ENCODE results near the gene SERINC5.

DNA sequence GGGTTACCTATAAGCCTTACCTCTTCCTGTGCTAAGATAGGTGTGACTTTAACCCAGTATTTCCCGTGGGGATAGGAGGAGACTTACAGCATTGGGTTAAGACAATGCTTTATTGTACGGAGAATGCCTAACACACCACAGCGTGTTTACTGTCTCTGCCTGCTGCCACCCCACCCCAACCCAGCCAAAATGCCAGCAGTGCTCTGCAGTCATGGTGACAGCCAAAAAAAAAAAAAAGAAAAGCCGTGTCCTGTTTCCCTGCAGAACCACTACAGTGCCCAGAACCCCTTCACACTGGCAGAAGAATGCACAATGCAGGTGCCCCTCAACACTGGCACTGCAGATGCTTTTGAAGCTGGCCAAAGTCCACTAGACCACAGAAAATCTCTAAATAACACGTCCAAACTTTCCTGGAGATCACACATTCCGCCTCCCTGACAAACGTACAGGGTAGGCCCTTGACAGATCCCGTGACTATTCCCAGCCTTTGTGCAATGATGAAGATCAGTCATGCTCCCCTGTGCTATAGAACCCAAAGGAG, 102.2 kb downstream of the SERINC5 start:
- TF ChIP-seq POLR2A (IDR thresholded peaks at IDR 0.05), result no peak
- TF ChIP-seq, protein P1, sequence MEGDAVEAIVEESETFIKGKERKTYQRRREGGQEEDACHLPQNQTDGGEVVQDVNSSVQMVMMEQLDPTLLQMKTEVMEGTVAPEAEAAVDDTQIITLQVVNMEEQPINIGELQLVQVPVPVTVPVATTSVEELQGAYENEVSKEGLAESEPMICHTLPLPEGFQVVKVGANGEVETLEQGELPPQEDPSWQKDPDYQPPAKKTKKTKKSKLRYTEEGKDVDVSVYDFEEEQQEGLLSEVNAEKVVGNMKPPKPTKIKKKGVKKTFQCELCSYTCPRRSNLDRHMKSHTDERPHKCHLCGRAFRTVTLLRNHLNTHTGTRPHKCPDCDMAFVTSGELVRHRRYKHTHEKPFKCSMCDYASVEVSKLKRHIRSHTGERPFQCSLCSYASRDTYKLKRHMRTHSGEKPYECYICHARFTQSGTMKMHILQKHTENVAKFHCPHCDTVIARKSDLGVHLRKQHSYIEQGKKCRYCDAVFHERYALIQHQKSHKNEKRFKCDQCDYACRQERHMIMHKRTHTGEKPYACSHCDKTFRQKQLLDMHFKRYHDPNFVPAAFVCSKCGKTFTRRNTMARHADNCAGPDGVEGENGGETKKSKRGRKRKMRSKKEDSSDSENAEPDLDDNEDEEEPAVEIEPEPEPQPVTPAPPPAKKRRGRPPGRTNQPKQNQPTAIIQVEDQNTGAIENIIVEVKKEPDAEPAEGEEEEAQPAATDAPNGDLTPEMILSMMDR (IDR thresholded peaks at IDR 0.05), result no peak

All from gastroesophageal sphincter (tissue), 3 donors.